Neural cell (in vitro differentiated cells): Measurements from ENCODE around the gene EVA1B. TPM values are rescaled to one million over a fixed set of nuclear protein-coding genes. Genes with fewer than 3 reads are reported as not detected.

Experiments used
- H2AFZ ChIP-seq: fragments of 200-600, 300-800 bp; sonication (generic), shearing (Covaris generic); 2 replicates; pipeline ENCODE4 v1.6.0; 2014; ENCODE audit warnings: low read depth, mild to moderate bottlenecking, antibody characterized with exemption, low read length, moderate library complexity
- H3F3A ChIP-seq: fragments of 200-600 bp; shearing (Covaris generic); 2 replicates; pipeline ENCODE4 v1.6.1; 2016; ENCODE audit warnings: mild to moderate bottlenecking, moderate library complexity, mixed read lengths, antibody characterized with exemption, low read length; ENCODE audit not compliant: insufficient read depth, poor library complexity, severe bottlenecking
- H3K27ac ChIP-seq: fragments of 200-600, 300-800 bp; sonication (generic), shearing (Covaris generic); 2 replicates; pipeline ENCODE4 v1.5.1; 2014; ENCODE audit warnings: mild to moderate bottlenecking, low read length, moderate library complexity
- H3K27me3 ChIP-seq: fragments of 300-800, 200-600 bp; sonication (generic), shearing (Covaris generic); 2 replicates; pipeline ENCODE4 v1.6.0; 2014; ENCODE audit warnings: mild to moderate bottlenecking, low read depth, low read length, moderate library complexity; ENCODE audit not compliant: insufficient read depth
- H3K36me3 ChIP-seq: fragments of 300-800, 200-600 bp; sonication (generic), shearing (Covaris generic); 2 replicates; pipeline ENCODE4 v1.5.1; 2014; ENCODE audit warnings: mild to moderate bottlenecking, antibody characterized with exemption, low read length, moderate library complexity; ENCODE audit not compliant: insufficient read depth
- H3K4me2 ChIP-seq: fragments of 300-800, 200-600 bp; sonication (generic), shearing (Covaris generic); 2 replicates; pipeline ENCODE4 v1.6.0; 2014; ENCODE audit warnings: mild to moderate bottlenecking, low read length
- H3K4me3 ChIP-seq: fragments of 300-800, 200-600 bp; sonication (generic), shearing (Covaris generic); 2 replicates; pipeline ENCODE4 v1.5.1; 2014; ENCODE audit warnings: mild to moderate bottlenecking, low read length, moderate library complexity
- H3K79me2 ChIP-seq: fragments of 200-600 bp; shearing (Covaris generic); replicated peaks from 2 replicates; pipeline ENCODE4 v1.6.0; 2014; ENCODE audit warnings: mild to moderate bottlenecking, low read length, moderate library complexity; ENCODE audit not compliant: insufficient read depth
- H3K9ac ChIP-seq: fragments of 300-800, 200-600 bp; sonication (generic), shearing (Covaris generic); 2 replicates; pipeline ENCODE4 v1.6.1; 2016; ENCODE audit warnings: mild to moderate bottlenecking, low read length, mixed read lengths
- H3K9me2 ChIP-seq: fragments of 200-600 bp; shearing (Covaris generic); 2 replicates; pipeline ENCODE4 v1.6.1; 2016; ENCODE audit warnings: mild to moderate bottlenecking, low read length, mixed read lengths; ENCODE audit not compliant: insufficient read depth
- H3K9me3 ChIP-seq: fragments of 200-600, 300-800 bp; sonication (generic), shearing (Covaris generic); 2 replicates; pipeline ENCODE4 v1.6.1; 2016; ENCODE audit warnings: mild to moderate bottlenecking, mixed run types, low read length, moderate library complexity, mixed read lengths
- H4K20me1 ChIP-seq: fragments of 200-600 bp; shearing (Covaris generic); 2 replicates; pipeline ENCODE4 v1.6.1; 2016; ENCODE audit warnings: mild to moderate bottlenecking, mixed run types; ENCODE audit not compliant: insufficient read depth
- EP300 ChIP-seq: fragments of 450-650 bp; conservative IDR thresholded peaks from 2 replicates; pipeline ENCODE4 v1.6.1; 2014; ENCODE audit warnings: antibody characterized with exemption, mild to moderate bottlenecking, moderate library complexity; ENCODE audit not compliant: poor library complexity, severe bottlenecking
- EZH2 ChIP-seq: fragments of 200-600, 300-800 bp; shearing (Covaris generic), sonication (generic); IDR thresholded peaks from 2 replicates; pipeline ENCODE4 v1.6.1; 2014; ENCODE audit warnings: antibody characterized with exemption, low read length, borderline replicate concordance, mild to moderate bottlenecking; ENCODE audit not compliant: insufficient read depth, poor library complexity, severe bottlenecking
- MXI1 ChIP-seq: fragments of 450-650 bp; conservative IDR thresholded peaks from 2 replicates; pipeline ENCODE4 v1.6.1; 2014; ENCODE audit warnings: antibody characterized with exemption, mild to moderate bottlenecking; ENCODE audit not compliant: poor library complexity, severe bottlenecking
- POLR2AphosphoS5 ChIP-seq: IDR thresholded peaks from 2 replicates; pipeline ENCODE4 v1.6.1; 2012
- RAD21 ChIP-seq: fragments of 450-650 bp; conservative IDR thresholded peaks from 2 replicates; pipeline ENCODE4 v1.6.1; 2014; ENCODE audit warnings: antibody characterized with exemption, mild to moderate bottlenecking, moderate library complexity
- SMC3 ChIP-seq: fragments of 450-650 bp; conservative IDR thresholded peaks from 2 replicates; pipeline ENCODE4 v1.6.1; 2014; ENCODE audit warnings: antibody characterized with exemption, mild to moderate bottlenecking, moderate library complexity; ENCODE audit not compliant: poor library complexity
- TAF1 ChIP-seq: IDR thresholded peaks from 2 replicates; pipeline ENCODE4 v1.6.1; 2012; ENCODE audit warnings: low read depth
- polyA plus RNA-seq: library from polyadenylated mRNA; depleted of rRNA; stranded (reverse); fragments of >200 nt; gene quantifications from 2 replicates; pipeline ENCODE4 v1.2.3, GENCODE V29; 2014
- TF ChIP-seq, protein P1 (sequence below): fragments of 450-650 bp; IDR thresholded peaks from 2 replicates; pipeline ENCODE4 v1.5.1; 2014; ENCODE audit warnings: antibody characterized with exemption, mild to moderate bottlenecking, moderate library complexity; ENCODE audit not compliant: poor library complexity, severe bottlenecking

EVA1B gene
- polyA plus RNA-seq, 1 donor from 2014 or later = 0.25 TPM

DNA sequence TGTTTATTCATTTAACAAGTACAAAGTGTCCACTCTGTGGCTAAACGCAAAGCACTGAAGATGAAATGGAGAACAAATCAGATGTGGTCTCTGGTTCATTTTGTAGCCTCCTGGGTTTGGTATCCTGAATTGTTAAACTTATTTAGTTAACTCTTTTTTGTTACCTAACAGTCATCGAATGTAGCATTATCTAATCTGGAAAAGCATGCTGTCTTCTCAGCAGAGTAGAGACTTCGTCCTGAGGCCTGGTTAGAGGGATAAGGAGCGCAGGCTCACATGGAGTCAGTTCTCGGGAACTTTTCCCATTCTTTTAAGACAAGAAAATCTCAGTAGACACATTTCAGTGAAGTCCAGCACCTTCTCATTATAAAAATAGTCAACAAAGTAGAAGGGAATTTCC lies 50.4 kb downstream of the EVA1B start:
- H3K36me3 ChIP-seq = no peaks in the 10 kb centered on the region
- H2AFZ ChIP-seq = no peak overlapping the region
- no peaks in the 10 kb centered on the region for H3F3A ChIP-seq
- H3K9ac ChIP-seq = no peak overlapping the region
- TF ChIP-seq SMC3 (no peak), MXI1 (no peak), EZH2 (no peak), POLR2AphosphoS5 (no peak), EP300 (no peak), TAF1 (no peak), RAD21 (no peak)
- TF ChIP-seq, protein P1, sequence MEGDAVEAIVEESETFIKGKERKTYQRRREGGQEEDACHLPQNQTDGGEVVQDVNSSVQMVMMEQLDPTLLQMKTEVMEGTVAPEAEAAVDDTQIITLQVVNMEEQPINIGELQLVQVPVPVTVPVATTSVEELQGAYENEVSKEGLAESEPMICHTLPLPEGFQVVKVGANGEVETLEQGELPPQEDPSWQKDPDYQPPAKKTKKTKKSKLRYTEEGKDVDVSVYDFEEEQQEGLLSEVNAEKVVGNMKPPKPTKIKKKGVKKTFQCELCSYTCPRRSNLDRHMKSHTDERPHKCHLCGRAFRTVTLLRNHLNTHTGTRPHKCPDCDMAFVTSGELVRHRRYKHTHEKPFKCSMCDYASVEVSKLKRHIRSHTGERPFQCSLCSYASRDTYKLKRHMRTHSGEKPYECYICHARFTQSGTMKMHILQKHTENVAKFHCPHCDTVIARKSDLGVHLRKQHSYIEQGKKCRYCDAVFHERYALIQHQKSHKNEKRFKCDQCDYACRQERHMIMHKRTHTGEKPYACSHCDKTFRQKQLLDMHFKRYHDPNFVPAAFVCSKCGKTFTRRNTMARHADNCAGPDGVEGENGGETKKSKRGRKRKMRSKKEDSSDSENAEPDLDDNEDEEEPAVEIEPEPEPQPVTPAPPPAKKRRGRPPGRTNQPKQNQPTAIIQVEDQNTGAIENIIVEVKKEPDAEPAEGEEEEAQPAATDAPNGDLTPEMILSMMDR = no peak
- H3K27ac ChIP-seq = no peak overlapping the region
- H3K79me2 ChIP-seq = no peaks in the 10 kb centered on the region
- no peaks in the 10 kb centered on the region for H3K27me3 ChIP-seq
- no peaks in the 10 kb centered on the region for H3K9me3 ChIP-seq
- no peaks in the 10 kb centered on the region for H3K9me2 ChIP-seq
- no peak overlapping the region for H3K4me2 ChIP-seq
- no peaks in the 10 kb centered on the region for H4K20me1 ChIP-seq
- H3K4me3 ChIP-seq = no peak overlapping the region

Other genes starting within 250 kb of the EVA1B start
- 32.1 and 34.7 TPM in 2 replicates for gene TEKT2, start 239.6 kb downstream of the EVA1B start, polyA plus RNA-seq
- 66.7 and 71.5 TPM in 2 replicates for gene ADPRS, start 234.8 kb downstream of the EVA1B start, polyA plus RNA-seq
- 0.98 TPM in 1 of 2 replicates, not detected in the other for gene COL8A2, start 198.4 kb downstream of the EVA1B start, polyA plus RNA-seq
- 236 and 278 TPM in 2 replicates for gene TRAPPC3, start 174.2 kb downstream of the EVA1B start, polyA plus RNA-seq
- gene MAP7D1, start 167.5 kb downstream of the EVA1B start, polyA plus RNA-seq = 142 and 156 TPM in 2 replicates
- 54.4 and 55.8 TPM in 2 replicates for gene THRAP3, start 99.2 kb downstream of the EVA1B start, polyA plus RNA-seq
- 2.6 and 2.8 TPM in 2 replicates for gene SH3D21, start 17.3 kb downstream of the EVA1B start, polyA plus RNA-seq
- gene STK40, start 62.3 kb upstream of the EVA1B start, polyA plus RNA-seq = 8.4 and 10.5 TPM in 2 replicates
- 1.3 and 3.2 TPM in 2 replicates for gene LSM10, start 74.3 kb upstream of the EVA1B start, polyA plus RNA-seq
- 16.2 and 20.7 TPM in 2 replicates for gene OSCP1, start 126.8 kb upstream of the EVA1B start, polyA plus RNA-seq
- 64.7 and 65.6 TPM in 2 replicates for gene MRPS15, start 140.7 kb upstream of the EVA1B start, polyA plus RNA-seq
- not detected in 2 replicates for gene CSF3R, start 159.3 kb upstream of the EVA1B start, polyA plus RNA-seq